ENCODE results near the gene BMERB1.
"Not testable (repeated sequence)": the region's sequence is repeated elsewhere in the genome, so short reads cannot be mapped to it uniquely, and the experiment has no call there.

The BMERB1 gene

DNA sequence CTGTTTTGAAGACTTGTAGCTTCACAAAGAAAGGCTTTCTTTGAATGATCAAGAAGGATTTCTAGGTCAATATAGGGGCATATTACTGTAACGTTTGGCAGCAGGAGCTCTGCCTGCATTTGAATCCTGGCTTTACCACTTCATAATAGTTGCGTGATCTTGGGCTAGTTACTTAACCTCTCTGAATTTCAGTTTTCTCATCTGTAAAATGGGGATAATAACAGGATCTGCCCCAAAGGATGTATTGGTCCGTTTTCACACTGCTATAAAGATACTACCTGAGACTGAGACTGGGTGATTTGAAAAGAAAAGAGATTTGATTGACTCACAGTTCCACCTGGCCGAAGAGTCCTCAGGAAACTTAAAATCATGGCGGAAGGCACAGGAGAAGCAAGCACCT, 12.5 kb downstream of the BMERB1 start:
- TF ChIP-seq, protein P1, sequence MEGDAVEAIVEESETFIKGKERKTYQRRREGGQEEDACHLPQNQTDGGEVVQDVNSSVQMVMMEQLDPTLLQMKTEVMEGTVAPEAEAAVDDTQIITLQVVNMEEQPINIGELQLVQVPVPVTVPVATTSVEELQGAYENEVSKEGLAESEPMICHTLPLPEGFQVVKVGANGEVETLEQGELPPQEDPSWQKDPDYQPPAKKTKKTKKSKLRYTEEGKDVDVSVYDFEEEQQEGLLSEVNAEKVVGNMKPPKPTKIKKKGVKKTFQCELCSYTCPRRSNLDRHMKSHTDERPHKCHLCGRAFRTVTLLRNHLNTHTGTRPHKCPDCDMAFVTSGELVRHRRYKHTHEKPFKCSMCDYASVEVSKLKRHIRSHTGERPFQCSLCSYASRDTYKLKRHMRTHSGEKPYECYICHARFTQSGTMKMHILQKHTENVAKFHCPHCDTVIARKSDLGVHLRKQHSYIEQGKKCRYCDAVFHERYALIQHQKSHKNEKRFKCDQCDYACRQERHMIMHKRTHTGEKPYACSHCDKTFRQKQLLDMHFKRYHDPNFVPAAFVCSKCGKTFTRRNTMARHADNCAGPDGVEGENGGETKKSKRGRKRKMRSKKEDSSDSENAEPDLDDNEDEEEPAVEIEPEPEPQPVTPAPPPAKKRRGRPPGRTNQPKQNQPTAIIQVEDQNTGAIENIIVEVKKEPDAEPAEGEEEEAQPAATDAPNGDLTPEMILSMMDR (IDR thresholded peaks at IDR 0.05; ENCODE audit: control insufficient read depth, extremely low read depth, insufficient read depth), result no peak
- DNase-seq (ENCODE audit: low read depth), result no peak
- no peak overlapping the region for H3K4me3 ChIP-seq (ENCODE audit: low read depth, low read length)

GRCh38 chr16:15450624-15451023, 16.2 kb downstream of the BMERB1 start:
- DNase-seq (ENCODE audit: low read depth), result no peak
- TF ChIP-seq, protein P1 (IDR thresholded peaks at IDR 0.05; ENCODE audit: control insufficient read depth, extremely low read depth, insufficient read depth), result no peak
- H3K4me3 ChIP-seq (ENCODE audit: low read depth, low read length), result no peak overlapping the region

DNA sequence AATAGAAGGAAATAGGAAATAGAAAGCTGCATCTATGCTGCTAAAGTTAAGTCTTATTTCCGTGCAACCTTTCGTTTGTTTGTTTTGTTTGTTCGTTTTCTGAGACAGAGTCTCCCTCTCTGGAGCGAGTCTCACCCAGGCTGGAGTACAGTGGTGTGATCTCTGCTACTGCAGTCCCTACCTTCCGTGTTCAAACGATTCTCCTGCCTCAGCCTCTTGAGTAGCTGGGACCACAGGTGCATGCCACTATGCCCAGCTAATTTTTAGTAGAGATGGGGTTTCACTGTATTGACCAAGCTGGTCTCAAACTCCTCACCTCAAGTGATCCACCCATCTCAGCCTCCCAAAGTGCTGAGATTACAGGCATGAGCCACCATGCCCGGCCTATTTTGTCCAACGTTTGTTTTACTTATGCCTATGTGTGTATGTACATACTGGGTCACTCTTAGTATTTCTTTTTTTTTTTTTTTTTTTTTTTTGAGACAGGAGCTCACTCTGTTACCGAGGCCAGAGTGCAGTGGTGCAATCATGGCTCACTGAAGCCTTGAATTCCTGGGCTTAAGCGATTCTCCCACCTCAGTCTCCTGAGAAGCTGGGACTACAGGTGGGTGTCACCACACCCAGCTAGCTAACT, 16.8 kb downstream of the BMERB1 start:
- no peak overlapping the region for H3K4me3 ChIP-seq (ENCODE audit: low read depth, low read length)
- TF ChIP-seq, protein P1 (IDR thresholded peaks at IDR 0.05; ENCODE audit: control insufficient read depth, extremely low read depth, insufficient read depth), result no peak
- no peak for DNase-seq (ENCODE audit: low read depth)

GRCh38 chr16:15452246-15452855, 18.0 kb downstream of the BMERB1 start:
- TF ChIP-seq, protein P1 (IDR thresholded peaks at IDR 0.05; ENCODE audit: control insufficient read depth, extremely low read depth, insufficient read depth), result no peak
- no peak overlapping the region for H3K4me3 ChIP-seq (ENCODE audit: low read depth, low read length)
- DNase-seq (ENCODE audit: low read depth), result no peak

GRCh38 chr16:15453296-15453695, 18.9 kb downstream of the BMERB1 start:
- DNase-seq (ENCODE audit: low read depth), result not testable (repeated sequence)

GRCh38 chr16:15454933-15455332, 20.5 kb downstream of the BMERB1 start:
- DNase-seq (ENCODE audit: low read depth); H3K4me3 ChIP-seq (ENCODE audit: low read depth, low read length): not testable (repeated sequence)

More at GRCh38 chr16:15453296-15453695, 18.9 kb downstream of the BMERB1 start:
- not testable (repeated sequence) for H3K4me3 ChIP-seq (ENCODE audit: low read depth, low read length)

GRCh38 chr16:15457400-15457799, 23.0 kb downstream of the BMERB1 start:
- TF ChIP-seq, protein P1 (IDR thresholded peaks at IDR 0.05; ENCODE audit: control insufficient read depth, extremely low read depth, insufficient read depth), result no peak
- H3K4me3 ChIP-seq (ENCODE audit: low read depth, low read length), result no peak overlapping the region

GRCh38 chr16:15457958-15458357, 23.6 kb downstream of the BMERB1 start:
- TF ChIP-seq, protein P1 (IDR thresholded peaks at IDR 0.05; ENCODE audit: control insufficient read depth, extremely low read depth, insufficient read depth), result no peak
- H3K4me3 ChIP-seq (ENCODE audit: low read depth, low read length), result no peak overlapping the region
- no peak for DNase-seq (ENCODE audit: low read depth)

More at GRCh38 chr16:15457400-15457799, 23.0 kb downstream of the BMERB1 start:
- no peak for DNase-seq (ENCODE audit: low read depth)

All from LNCaP clone FGC (cell line).